SK-N-SH treated with all-trans-retinoic acid at 6 μM for 48 hours (cell line): ENCODE results near the gene LCE3B.

Source experiments
- ATAC-seq: fragments of 200-7000 bp; cut with Tn5 transposase; 3 replicates; pipeline ENCODE4 v1.9.1; 2020; ENCODE audit warnings: mild to moderate bottlenecking, moderate library complexity
- ARNTL ChIP-seq: fragments of 450-650 bp; formaldehyde crosslinking; IDR thresholded peaks from 2 replicates; pipeline ENCODE4 v1.5.0; 2020; ENCODE audit warnings: low read depth, mild to moderate bottlenecking, moderate library complexity, borderline replicate concordance
- BACH2 ChIP-seq: fragments of 250-450 bp; sonication (Bioruptor Pico); IDR thresholded peaks from 2 replicates; pipeline ENCODE4 v1.9.0; 2021; ENCODE audit warnings: mild to moderate bottlenecking, borderline replicate concordance
- CREB5 ChIP-seq: fragments of 250-450 bp; sonication (Bioruptor Pico); IDR thresholded peaks from 2 replicates; pipeline ENCODE4 v1.5.1; 2020; ENCODE audit warnings: low read depth, mild to moderate bottlenecking, moderate library complexity
- CSDC2 ChIP-seq: fragments of 250-450 bp; sonication (Bioruptor Pico); IDR thresholded peaks from 2 replicates; pipeline ENCODE4 v1.5.0; 2020; ENCODE audit warnings: mild to moderate bottlenecking, moderate library complexity
- ESRRG ChIP-seq: fragments of 250-450 bp; sonication (Bioruptor Pico); IDR thresholded peaks from 2 replicates; pipeline ENCODE4 v1.6.1; 2021; ENCODE audit warnings: mild to moderate bottlenecking
- GLIS3 ChIP-seq: fragments of 250-450 bp; sonication (Bioruptor Pico); IDR thresholded peaks from 2 replicates; pipeline ENCODE4 v1.5.0; 2020; ENCODE audit warnings: mild to moderate bottlenecking, moderate library complexity
- ISL1 ChIP-seq: fragments of 250-450 bp; sonication (Bioruptor Pico); IDR thresholded peaks from 2 replicates; pipeline ENCODE4 v2.1.2; 2022; ENCODE audit warnings: mild to moderate bottlenecking, moderate library complexity
- OSR1 ChIP-seq: fragments of 250-450 bp; sonication (Bioruptor Pico); IDR thresholded peaks from 2 replicates; pipeline ENCODE4 v1.8.0; 2022; ENCODE audit warnings: moderate library complexity, mild to moderate bottlenecking, inconsistent platforms
- PATZ1 ChIP-seq: fragments of 250-450 bp; sonication (Bioruptor Pico); IDR thresholded peaks from 2 replicates; pipeline ENCODE4 v1.8.0; 2020; ENCODE audit warnings: mild to moderate bottlenecking, moderate library complexity, borderline replicate concordance
- POU6F1 ChIP-seq: fragments of 250-450 bp; sonication (Bioruptor Pico); IDR thresholded peaks from 2 replicates; pipeline ENCODE4 v1.8.0; 2021; ENCODE audit warnings: low read depth, mild to moderate bottlenecking, moderate library complexity, borderline replicate concordance
- PPARA ChIP-seq: fragments of 250-450 bp; sonication (Bioruptor Pico); IDR thresholded peaks from 2 replicates; pipeline ENCODE4 v1.5.0; 2020; ENCODE audit warnings: mild to moderate bottlenecking, borderline replicate concordance
- RARB ChIP-seq: fragments of 250-450 bp; sonication (Bioruptor Pico); IDR thresholded peaks from 2 replicates; pipeline ENCODE4 v1.8.0; 2021; ENCODE audit warnings: mild to moderate bottlenecking, moderate library complexity
- SNAI2 ChIP-seq: fragments of 250-450 bp; sonication (Bioruptor Pico); IDR thresholded peaks from 2 replicates; pipeline ENCODE4 v1.5.0; 2020; ENCODE audit warnings: mild to moderate bottlenecking, moderate library complexity
- TCF4 ChIP-seq: fragments of 250-450 bp; sonication (Bioruptor Pico); IDR thresholded peaks from 2 replicates; pipeline ENCODE4 v1.8.0; 2021; ENCODE audit warnings: mild to moderate bottlenecking, moderate library complexity, borderline replicate concordance
- TOX ChIP-seq: fragments of 250-450 bp; sonication (Bioruptor Pico); IDR thresholded peaks from 2 replicates; pipeline ENCODE4 v1.8.0; 2021; ENCODE audit warnings: mild to moderate bottlenecking, moderate library complexity, borderline replicate concordance
- TSHZ2 ChIP-seq: fragments of 250-450 bp; sonication (Bioruptor Pico); IDR thresholded peaks from 2 replicates; pipeline ENCODE4 v1.5.0; 2020; ENCODE audit warnings: mild to moderate bottlenecking, moderate library complexity
- ZC3H10 ChIP-seq: fragments of 250-450 bp; sonication (Bioruptor Pico); IDR thresholded peaks from 2 replicates; pipeline ENCODE4 v1.5.1; 2021; ENCODE audit warnings: mild to moderate bottlenecking, moderate library complexity
- ZFP3 ChIP-seq: fragments of 250-450 bp; sonication (Bioruptor Pico); IDR thresholded peaks from 2 replicates; pipeline ENCODE4 v1.5.0; 2020; ENCODE audit warnings: mild to moderate bottlenecking, moderate library complexity
- ZFP30 ChIP-seq: fragments of 450-650 bp; formaldehyde crosslinking; IDR thresholded peaks from 2 replicates; pipeline ENCODE4 v1.5.0; 2022; ENCODE audit warnings: mild to moderate bottlenecking, moderate library complexity
- ZNF70 ChIP-seq: fragments of 450-650 bp; formaldehyde crosslinking; IDR thresholded peaks from 2 replicates; pipeline ENCODE4 v1.5.0; 2020; ENCODE audit warnings: mild to moderate bottlenecking, moderate library complexity
- ZNF8 ChIP-seq: fragments of 450-650 bp; formaldehyde crosslinking; IDR thresholded peaks from 2 replicates; pipeline ENCODE4 v1.5.0; 2020; ENCODE audit warnings: mild to moderate bottlenecking, moderate library complexity

The LCE3B gene

GRCh38 chr1:152585586-152585985, 28.0 kb upstream of the LCE3B start:
- no peak for ATAC-seq

GRCh38 chr1:152596986-152597385, 16.6 kb upstream of the LCE3B start:
- no peak for ATAC-seq
- TF ChIP-seq ZNF8 (no peak), BACH2 (no peak), RARB (CRISPR knock-in tag) (no peak), TOX (CRISPR knock-in tag) (no peak), ARNTL (CRISPR knock-in tag) (no peak), PPARA (CRISPR knock-in tag) (no peak), ESRRG (CRISPR knock-in tag) (no peak), PATZ1 (CRISPR knock-in tag) (no peak), SNAI2 (CRISPR knock-in tag) (no peak), ZFP3 (CRISPR knock-in tag) (no peak), TCF4 (CRISPR knock-in tag) (no peak)

More at GRCh38 chr1:152585586-152585985, 28.0 kb upstream of the LCE3B start:
- TF ChIP-seq SNAI2 (CRISPR knock-in tag) (no peak), OSR1 (CRISPR knock-in tag) (no peak), TSHZ2 (CRISPR knock-in tag) (no peak), TCF4 (CRISPR knock-in tag) (no peak), POU6F1 (no peak), CREB5 (CRISPR knock-in tag) (no peak), GLIS3 (no peak), CSDC2 (no peak), ZNF70 (CRISPR knock-in tag) (no peak), TOX (CRISPR knock-in tag) (no peak), ARNTL (CRISPR knock-in tag) (no peak), ZFP30 (no peak), ZC3H10 (CRISPR knock-in tag) (no peak), PPARA (CRISPR knock-in tag) (no peak), ISL1 (no peak), BACH2 (no peak), ZFP3 (CRISPR knock-in tag) (no peak), ZNF8 (no peak), ESRRG (CRISPR knock-in tag) (no peak), PATZ1 (CRISPR knock-in tag) (no peak)
